ENCODE data around the gene ATG10.

DNA sequence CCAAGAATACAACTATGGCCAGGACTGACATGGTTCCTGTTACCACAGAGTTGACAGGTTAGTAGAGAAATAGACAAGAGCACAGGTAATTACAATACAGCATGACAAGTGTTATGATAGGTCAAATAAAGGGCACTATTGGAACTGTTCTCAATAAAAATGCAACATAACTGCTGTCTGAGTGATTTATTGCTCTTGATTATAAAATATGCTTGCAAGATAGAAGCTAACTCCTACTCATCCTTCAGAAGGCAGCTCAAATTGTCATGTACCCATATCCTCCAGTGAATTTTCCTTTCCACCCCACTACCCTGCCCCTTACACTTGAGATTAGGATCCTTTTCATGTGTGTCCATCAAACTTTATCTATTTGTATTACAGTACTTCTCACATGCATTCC is 35.1 kb upstream of the ATG10 start:
- TF ChIP-seq POLR2A (IDR thresholded peaks at IDR 0.05), result no peak
- TF ChIP-seq, protein P1, sequence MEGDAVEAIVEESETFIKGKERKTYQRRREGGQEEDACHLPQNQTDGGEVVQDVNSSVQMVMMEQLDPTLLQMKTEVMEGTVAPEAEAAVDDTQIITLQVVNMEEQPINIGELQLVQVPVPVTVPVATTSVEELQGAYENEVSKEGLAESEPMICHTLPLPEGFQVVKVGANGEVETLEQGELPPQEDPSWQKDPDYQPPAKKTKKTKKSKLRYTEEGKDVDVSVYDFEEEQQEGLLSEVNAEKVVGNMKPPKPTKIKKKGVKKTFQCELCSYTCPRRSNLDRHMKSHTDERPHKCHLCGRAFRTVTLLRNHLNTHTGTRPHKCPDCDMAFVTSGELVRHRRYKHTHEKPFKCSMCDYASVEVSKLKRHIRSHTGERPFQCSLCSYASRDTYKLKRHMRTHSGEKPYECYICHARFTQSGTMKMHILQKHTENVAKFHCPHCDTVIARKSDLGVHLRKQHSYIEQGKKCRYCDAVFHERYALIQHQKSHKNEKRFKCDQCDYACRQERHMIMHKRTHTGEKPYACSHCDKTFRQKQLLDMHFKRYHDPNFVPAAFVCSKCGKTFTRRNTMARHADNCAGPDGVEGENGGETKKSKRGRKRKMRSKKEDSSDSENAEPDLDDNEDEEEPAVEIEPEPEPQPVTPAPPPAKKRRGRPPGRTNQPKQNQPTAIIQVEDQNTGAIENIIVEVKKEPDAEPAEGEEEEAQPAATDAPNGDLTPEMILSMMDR (IDR thresholded peaks at IDR 0.05), result no peak
